ENCODE results near the gene ANKLE1.

ANKLE1 gene

GRCh38 chr19:17246681-17247425 lies 34.8 kb upstream of the ANKLE1 start:
- Histone ChIP-seq H3K9me2 (ENCODE audit: low read depth, low read length) (no peaks in the 10 kb centered on the region), H3K27me3 (ENCODE audit: insufficient read depth, low read length) (no peaks in the 10 kb centered on the region), H3K27ac (ENCODE audit: low read depth, low read length, poor library complexity, severe bottlenecking) (peak overlapping the region; percentile 80), H3K4me3 (ENCODE audit: low read depth, low read length, poor library complexity, severe bottlenecking) (peak overlapping the region; percentile 79), H3K79me2 (ENCODE audit: insufficient read depth, low read length) (no peaks in the 10 kb centered on the region), H3K36me3 (ENCODE audit: insufficient read depth, low read length) (no peaks in the 10 kb centered on the region), H3K4me1 (ENCODE audit: insufficient read depth, low read length, severe bottlenecking) (peaks cover 36% of the 10 kb centered on the region), H3K4me2 (ENCODE audit: low read length) (peak overlapping the region; percentile 95), H2AFZ (ENCODE audit: low read length) (no peak overlapping the region), H3K9me3 (ENCODE audit: low read length) (no peaks in the 10 kb centered on the region), H4K20me1 (ENCODE audit: insufficient read depth, low read length) (no peaks in the 10 kb centered on the region), H3F3A (ENCODE audit: insufficient read depth, low read length) (no peaks in the 10 kb centered on the region), H3K9ac (ENCODE audit: low read length) (peak overlapping the region; percentile 90)
- TF ChIP-seq EZH2 (IDR thresholded peaks at IDR 0.05; ENCODE audit: borderline replicate concordance, low read length): no peak
- no peak for TF ChIP-seq CTCF (IDR thresholded peaks at IDR 0.05; ENCODE audit: low read length)

GRCh38 chr19:17248011-17248776 lies 33.5 kb upstream of the ANKLE1 start:
- Histone ChIP-seq H3K36me3 (ENCODE audit: insufficient read depth, low read length) (no peaks in the 10 kb centered on the region), H3K27ac (ENCODE audit: low read depth, low read length, poor library complexity, severe bottlenecking) (no peak overlapping the region), H3K4me3 (ENCODE audit: low read depth, low read length, poor library complexity, severe bottlenecking) (no peak overlapping the region), H3K9me2 (ENCODE audit: low read depth, low read length) (no peaks in the 10 kb centered on the region), H3K4me2 (ENCODE audit: low read length) (no peak overlapping the region), H3K27me3 (ENCODE audit: insufficient read depth, low read length) (no peaks in the 10 kb centered on the region), H2AFZ (ENCODE audit: low read length) (no peak overlapping the region), H3K9me3 (ENCODE audit: low read length) (no peaks in the 10 kb centered on the region), H3K9ac (ENCODE audit: low read length) (no peak overlapping the region), H3F3A (ENCODE audit: insufficient read depth, low read length) (no peaks in the 10 kb centered on the region), H3K4me1 (ENCODE audit: insufficient read depth, low read length, severe bottlenecking) (peaks cover 25% of the 10 kb centered on the region), H4K20me1 (ENCODE audit: insufficient read depth, low read length) (no peaks in the 10 kb centered on the region), H3K79me2 (ENCODE audit: insufficient read depth, low read length) (no peaks in the 10 kb centered on the region)
- TF ChIP-seq CTCF (IDR thresholded peaks at IDR 0.05; ENCODE audit: low read length) (no peak), EZH2 (IDR thresholded peaks at IDR 0.05; ENCODE audit: borderline replicate concordance, low read length) (no peak)

GRCh38 chr19:17249887-17250548 lies 31.7 kb upstream of the ANKLE1 start:
- no peak for TF ChIP-seq CTCF (IDR thresholded peaks at IDR 0.05; ENCODE audit: low read length)
- TF ChIP-seq EZH2 (IDR thresholded peaks at IDR 0.05; ENCODE audit: borderline replicate concordance, low read length): no peak

More at GRCh38 chr19:17249887-17250548, 31.7 kb upstream of the ANKLE1 start:
- Histone ChIP-seq H3K9ac (ENCODE audit: low read length) (no peak overlapping the region), H3K4me2 (ENCODE audit: low read length) (no peak overlapping the region), H3K9me2 (ENCODE audit: low read depth, low read length) (no peaks in the 10 kb centered on the region), H3K36me3 (ENCODE audit: insufficient read depth, low read length) (no peaks in the 10 kb centered on the region), H3K4me1 (ENCODE audit: insufficient read depth, low read length, severe bottlenecking) (peaks cover 8% of the 10 kb centered on the region), H3F3A (ENCODE audit: insufficient read depth, low read length) (no peaks in the 10 kb centered on the region), H3K9me3 (ENCODE audit: low read length) (no peaks in the 10 kb centered on the region), H3K79me2 (ENCODE audit: insufficient read depth, low read length) (no peaks in the 10 kb centered on the region), H4K20me1 (ENCODE audit: insufficient read depth, low read length) (no peaks in the 10 kb centered on the region), H3K27ac (ENCODE audit: low read depth, low read length, poor library complexity, severe bottlenecking) (no peak overlapping the region), H3K27me3 (ENCODE audit: insufficient read depth, low read length) (0 out of 2 replicates have a peak, but pooled peaks cover 5% of the 10 kb centered on the region), H3K4me3 (ENCODE audit: low read depth, low read length, poor library complexity, severe bottlenecking) (no peak overlapping the region), H2AFZ (ENCODE audit: low read length) (no peak overlapping the region)

Measured in OCI-LY1 (cell line).